Measurements from ENCODE around the gene PDC. TPM values are rescaled to one million over a fixed set of nuclear protein-coding genes. Genes with fewer than 3 reads are reported as not detected.

PDC gene
- total and polyA plus RNA-seq, 9 of the 15 experiments (the other 6 are each of a cell fraction or from before 2014, with no cell fraction given): not detected

- Histone ChIP-seq H3K27ac (ENCODE audit: extremely low read depth, low read depth, low read length) (no peak overlapping the region), H3K79me2 (ENCODE audit: control insufficient read depth, insufficient read depth, low read length) (no peaks in the 10 kb centered on the region), H3K4me1 (replicated peaks in 1 of 2; ENCODE audit: control insufficient read depth in 2 of 2, insufficient read depth in 2 of 2, low read length in 2 of 2) (no peaks in the 10 kb centered on the region; a peak in 1 of 5 replicates), H3K9ac (ENCODE audit: insufficient read depth in 1 of 2, low read depth in 2 of 2, low read length in 2 of 2) (no peak overlapping the region), H3K4me3 (no peak overlapping the region), H2AFZ (ENCODE audit: low read depth, low read length) (no peak overlapping the region), H4K20me1 (replicated peaks; ENCODE audit: control insufficient read depth, insufficient read depth, low read length) (no peaks in the 10 kb centered on the region), H3K27me3 (ENCODE audit: control insufficient read depth in 2 of 2, insufficient read depth in 2 of 2, low read length in 2 of 2) (no peaks in the 10 kb centered on the region), H3K4me2 (ENCODE audit: insufficient read depth, low read length) (no peak overlapping the region), H3K36me3 (ENCODE audit: control insufficient read depth, insufficient read depth, low read length) (peaks cover 89% of the 10 kb centered on the region; the same call in 2 of the 3 replicates), H3K9me1 (ENCODE audit: control insufficient read depth, insufficient read depth, low read length) (no peaks in the 10 kb centered on the region), H3K9me3 (replicated peaks; ENCODE audit: control insufficient read depth, insufficient read depth, low read depth, low read length) (no peaks in the 10 kb centered on the region)
- CTCF ChIA-PET (ENCODE audit: low intra/inter-chr PET ratio): no interaction called here
- WGBS (ENCODE audit: insufficient coverage, low coverage, missing lambda C conversion rate): 100% methylated on average over 3 of the region's 3 CpGs
- POLR2A ChIA-PET: interaction anchor here (0.7 to 1.4 kb wide), 3 partner anchors 12 to 23 kb away, joined by 3 to 5 read pairs (median 3); no protein-coding TSS in a partner anchor
- FAIRE-seq (no peak), ATAC-seq (no peak), DNase-seq (ENCODE audit: extremely low read depth in 1 of 4, low spot score in 3 of 4) (no peak)
- in situ Hi-C loops (cut with MboI) (no loop called here), intact Hi-C loops (cut with micrococcal nuclease) (no loop called here)
- no TSS peak for BruUV-seq (replicated peaks)
- TF ChIP-seq ZNF584 (CRISPR knock-in tag; IDR thresholded peaks at IDR 0.05; ENCODE audit: low read depth) (no peak), RFX1 (IDR thresholded peaks at IDR 0.05) (peak; percentile 77), PHB (CRISPR knock-in tag; IDR thresholded peaks at IDR 0.05) (no peak)
Observed at GRCh38 chr1:186409091-186409490, 51.8 kb downstream of the PDC start.

DNA sequence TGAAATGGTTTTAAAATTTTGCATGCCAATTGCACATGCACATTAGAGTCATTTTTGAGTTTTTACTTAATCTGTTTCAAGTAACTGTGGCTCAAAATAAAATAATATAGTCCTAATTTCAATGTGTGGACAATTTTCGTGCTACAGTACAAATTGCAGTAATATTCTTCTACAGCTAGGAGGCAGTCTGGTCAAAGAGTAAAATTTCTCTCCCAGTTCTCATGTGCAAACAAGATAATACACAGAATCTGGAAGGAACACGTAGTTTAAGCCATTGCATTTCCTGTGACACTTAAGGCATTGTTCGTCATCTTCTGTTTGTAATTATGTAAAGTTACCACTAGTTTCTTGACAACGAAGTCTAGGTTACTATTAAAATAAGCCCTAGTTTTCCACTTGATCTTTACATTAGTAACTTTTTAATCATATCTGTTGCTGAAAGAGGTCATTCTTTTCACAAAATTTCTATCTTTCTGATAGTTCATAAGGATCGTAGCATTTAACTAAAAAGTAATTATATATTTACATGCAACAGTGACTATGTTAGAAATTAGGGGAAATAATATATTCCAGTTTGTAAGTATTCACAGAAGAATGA, 56.4 kb downstream of the PDC start:
- ChIA-PET POLR2A (interaction anchor here (0.8 to 1.5 kb wide), 3 partner anchors 9 to 30 kb away, joined by 3 to 6 read pairs (median 4); partner anchors contain the start of gene TPR), CTCF (ENCODE audit: low intra/inter-chr PET ratio) (interaction anchor here (0.5 to 1.6 kb wide), 2 partner anchors 582 to 1934 kb away, joined by 3 to 10 read pairs; no protein-coding TSS in a partner anchor)
- H3K9me1 ChIP-seq (ENCODE audit: control insufficient read depth, insufficient read depth, low read length): no peaks in the 10 kb centered on the region
- in situ Hi-C loops (cut with MboI): no loop called here
- H3K36me3 ChIP-seq (ENCODE audit: control insufficient read depth, insufficient read depth, low read length): peaks cover 81% of the 10 kb centered on the region; the same call in 2 of the 3 replicates
- ATAC-seq (peak; percentile 86), DNase-seq (ENCODE audit: extremely low read depth in 1 of 4, low spot score in 3 of 4) (peak; percentile 44 to 69 (median 56)), FAIRE-seq (peak; percentile 74)
- H3K27ac ChIP-seq (ENCODE audit: extremely low read depth, low read depth, low read length): peak overlapping the region; percentile 20; the same call in 1 of the 3 replicates
- no peak overlapping the region for H3K4me3 ChIP-seq
- 0 out of 3 replicates have a peak, but pooled peaks cover 3% of the 10 kb centered on the region for H3K79me2 ChIP-seq (ENCODE audit: control insufficient read depth, insufficient read depth, low read length)
- BruUV-seq (replicated peaks): no TSS peak
- intact Hi-C loops (cut with micrococcal nuclease): loop anchor here (1.0 to 5.0 kb wide), 2 partner anchors 582 to 1443 kb away; no protein-coding TSS in a partner anchor
- H3K27me3 ChIP-seq (ENCODE audit: control insufficient read depth in 2 of 2, insufficient read depth in 2 of 2, low read length in 2 of 2): no peaks in the 10 kb centered on the region
- H3K4me1 ChIP-seq (replicated peaks in 1 of 2; ENCODE audit: control insufficient read depth in 2 of 2, insufficient read depth in 2 of 2, low read length in 2 of 2): no peaks in the 10 kb centered on the region; a peak in 1 of 5 replicates
- H3K9ac ChIP-seq (ENCODE audit: insufficient read depth in 1 of 2, low read depth in 2 of 2, low read length in 2 of 2): no peak overlapping the region
- H2AFZ ChIP-seq (ENCODE audit: low read depth, low read length): peak overlapping the region; percentile 5; the same call in 1 of the 2 replicates
- H4K20me1 ChIP-seq (replicated peaks; ENCODE audit: control insufficient read depth, insufficient read depth, low read length): no peaks in the 10 kb centered on the region
- H3K9me3 ChIP-seq (replicated peaks; ENCODE audit: control insufficient read depth, insufficient read depth, low read depth, low read length): no peaks in the 10 kb centered on the region
- 47% methylated on average over 5 of the region's 5 CpGs for WGBS (ENCODE audit: insufficient coverage, low coverage, missing lambda C conversion rate)
- no peak overlapping the region for H3K4me2 ChIP-seq (ENCODE audit: insufficient read depth, low read length)
- TF ChIP-seq ZMIZ1 (IDR thresholded peaks at IDR 0.05; ENCODE audit: low read depth in 2 of 2, low read length in 2 of 2): no peak
- TF ChIP-seq, protein P1, sequence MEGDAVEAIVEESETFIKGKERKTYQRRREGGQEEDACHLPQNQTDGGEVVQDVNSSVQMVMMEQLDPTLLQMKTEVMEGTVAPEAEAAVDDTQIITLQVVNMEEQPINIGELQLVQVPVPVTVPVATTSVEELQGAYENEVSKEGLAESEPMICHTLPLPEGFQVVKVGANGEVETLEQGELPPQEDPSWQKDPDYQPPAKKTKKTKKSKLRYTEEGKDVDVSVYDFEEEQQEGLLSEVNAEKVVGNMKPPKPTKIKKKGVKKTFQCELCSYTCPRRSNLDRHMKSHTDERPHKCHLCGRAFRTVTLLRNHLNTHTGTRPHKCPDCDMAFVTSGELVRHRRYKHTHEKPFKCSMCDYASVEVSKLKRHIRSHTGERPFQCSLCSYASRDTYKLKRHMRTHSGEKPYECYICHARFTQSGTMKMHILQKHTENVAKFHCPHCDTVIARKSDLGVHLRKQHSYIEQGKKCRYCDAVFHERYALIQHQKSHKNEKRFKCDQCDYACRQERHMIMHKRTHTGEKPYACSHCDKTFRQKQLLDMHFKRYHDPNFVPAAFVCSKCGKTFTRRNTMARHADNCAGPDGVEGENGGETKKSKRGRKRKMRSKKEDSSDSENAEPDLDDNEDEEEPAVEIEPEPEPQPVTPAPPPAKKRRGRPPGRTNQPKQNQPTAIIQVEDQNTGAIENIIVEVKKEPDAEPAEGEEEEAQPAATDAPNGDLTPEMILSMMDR (IDR thresholded peaks at IDR 0.05 in 2 of 3, conservative IDR thresholded peaks at IDR 0.05 in 1 of 3; ENCODE audit: insufficient read depth in 2 of 3, low read depth in 1 of 3, low read length in 3 of 3): peak; percentile 60 to 86 (median 81); a peak in 5 of 6 replicates
- 0 out of 2 replicates have a peak, but pooled peaks have one; percentile 26 for TF ChIP-seq TEAD4 (IDR thresholded peaks at IDR 0.05; ENCODE audit: low read length)
- TF ChIP-seq TEAD4 (CRISPR knock-in tag; IDR thresholded peaks at IDR 0.05; ENCODE audit: borderline replicate concordance): no peak
